Measurements from ENCODE around the gene WRAP73. TPM values are rescaled to one million over a fixed set of nuclear protein-coding genes. Genes with fewer than 3 reads are reported as not detected.

Gene WRAP73
- total RNA-seq, 1 experiment from 2014 or later, result 14.9 TPM

DNA sequence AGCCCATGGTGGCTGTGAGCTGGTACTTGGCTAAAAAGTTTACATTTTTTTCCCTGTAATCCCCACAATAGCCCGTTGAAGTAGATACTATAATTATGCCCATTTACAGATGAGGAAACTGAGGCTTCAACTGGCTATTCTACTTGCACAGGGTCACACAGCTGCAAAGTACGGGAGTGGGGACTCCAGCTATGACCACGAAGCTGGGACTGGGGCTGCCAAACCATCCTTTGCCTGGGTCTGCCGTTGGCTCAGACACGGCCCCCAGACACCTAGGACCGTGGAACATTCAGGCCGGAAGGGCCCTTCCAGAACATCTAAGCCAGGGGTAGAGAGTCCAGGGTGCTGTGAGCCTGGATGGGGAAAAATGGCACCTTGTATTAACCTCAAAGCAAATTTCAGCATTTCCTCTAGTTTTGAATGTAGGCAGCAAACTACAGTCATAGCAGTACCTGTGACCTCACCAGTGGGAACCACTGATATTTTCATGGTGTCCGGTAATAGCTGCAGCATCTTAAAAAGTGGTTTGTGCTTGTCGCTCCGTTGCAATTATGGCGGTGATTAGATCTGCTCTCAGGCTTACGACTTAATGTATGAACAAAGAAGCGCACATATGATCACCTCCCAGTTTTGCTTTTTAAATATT is 6.7 kb upstream of the WRAP73 start:
- Mint-ChIP-seq H3K27me3 (ENCODE audit: unreplicated experiment) (peaks cover 58% of the 10 kb centered on the region), H3K4me1 (ENCODE audit: low read depth, unreplicated experiment) (no peaks in the 10 kb centered on the region), H3K27ac (ENCODE audit: unreplicated experiment) (no peak overlapping the region), H3K9me3 (ENCODE audit: low read depth, unreplicated experiment) (no peaks in the 10 kb centered on the region), H3K36me3 (ENCODE audit: insufficient read depth, unreplicated experiment) (no peaks in the 10 kb centered on the region), H3K4me3 (ENCODE audit: low read depth, unreplicated experiment) (no peak overlapping the region)
- DNase-seq, result no peak
- BruUV-seq (replicated peaks), result no TSS peak
- intact Hi-C loops (cut with micrococcal nuclease; ENCODE audit: unreplicated experiment), result loop anchor here (10.0 kb wide), 1 partner anchor 68 kb away; no protein-coding TSS in a partner anchor
- CTCF ChIA-PET, result no interaction called here
- no peak for TF ChIP-seq CTCF (IDR thresholded peaks at IDR 0.05; ENCODE audit: unreplicated experiment)

DNA sequence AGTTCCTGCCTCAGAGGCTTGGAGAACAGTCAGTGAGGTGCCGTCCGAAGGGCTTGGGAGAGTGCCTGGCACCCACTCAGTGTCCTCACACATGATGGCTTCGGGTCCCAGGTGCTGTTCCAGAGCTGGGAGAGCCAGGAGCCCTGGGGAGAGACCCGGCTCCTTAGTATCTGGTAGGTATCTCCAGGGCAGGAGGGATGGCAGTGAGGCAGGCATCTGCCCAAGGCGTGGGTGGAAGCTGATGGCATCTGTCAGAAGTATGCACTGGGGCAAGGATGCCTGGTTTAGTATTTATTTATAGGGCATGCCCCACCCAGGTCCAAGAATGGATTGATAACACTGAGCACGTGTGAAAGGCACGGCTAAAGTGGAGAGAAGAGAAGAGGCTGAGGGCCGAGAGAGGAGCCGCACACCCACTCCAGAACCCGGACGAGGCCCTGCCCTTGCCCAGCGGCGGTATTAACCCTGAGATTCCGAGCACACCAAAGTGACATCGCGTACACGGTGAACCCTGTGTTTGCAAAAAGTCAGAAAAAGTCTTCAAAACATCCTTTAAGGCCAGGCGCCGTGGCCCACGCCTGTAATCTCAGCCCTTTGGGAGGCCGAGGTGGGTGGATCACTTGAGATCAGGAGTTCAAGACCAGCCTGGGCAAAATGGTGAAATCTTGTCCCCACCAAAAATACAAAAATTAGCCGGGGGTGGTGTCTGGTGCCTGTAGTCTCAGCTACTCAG is 4.8 kb upstream of the WRAP73 start:
- no peak for TF ChIP-seq CTCF (IDR thresholded peaks at IDR 0.05; ENCODE audit: unreplicated experiment)
- peaks cover 69% of the 10 kb centered on the region for H3K27me3 Mint-ChIP-seq (ENCODE audit: unreplicated experiment)
- H3K4me1 Mint-ChIP-seq (ENCODE audit: low read depth, unreplicated experiment), result no peaks in the 10 kb centered on the region
- no peak overlapping the region for H3K27ac Mint-ChIP-seq (ENCODE audit: unreplicated experiment)
- no peak for DNase-seq
- H3K36me3 Mint-ChIP-seq (ENCODE audit: insufficient read depth, unreplicated experiment), result peaks cover 4% of the 10 kb centered on the region
- H3K4me3 Mint-ChIP-seq (ENCODE audit: low read depth, unreplicated experiment), result no peak overlapping the region
- BruUV-seq (replicated peaks), result no TSS peak
- CTCF ChIA-PET, result no interaction called here
- intact Hi-C loops (cut with micrococcal nuclease; ENCODE audit: unreplicated experiment), result loop anchor here (10.0 kb wide), 1 partner anchor 70 kb away; no protein-coding TSS in a partner anchor
- H3K9me3 Mint-ChIP-seq (ENCODE audit: low read depth, unreplicated experiment), result no peaks in the 10 kb centered on the region

- Mint-ChIP-seq H3K27me3 (ENCODE audit: unreplicated experiment) (peaks cover 63% of the 10 kb centered on the region), H3K4me1 (ENCODE audit: low read depth, unreplicated experiment) (no peaks in the 10 kb centered on the region), H3K36me3 (ENCODE audit: insufficient read depth, unreplicated experiment) (peaks cover 10% of the 10 kb centered on the region), H3K27ac (ENCODE audit: unreplicated experiment) (no peak overlapping the region), H3K9me3 (ENCODE audit: low read depth, unreplicated experiment) (no peaks in the 10 kb centered on the region), H3K4me3 (ENCODE audit: low read depth, unreplicated experiment) (peak overlapping the region; percentile 37)
- intact Hi-C loops (cut with micrococcal nuclease; ENCODE audit: unreplicated experiment), result loop anchor here (10.0 kb wide), 1 partner anchor 72 kb away; no protein-coding TSS in a partner anchor
- DNase-seq, result no peak
- no peak for TF ChIP-seq CTCF (IDR thresholded peaks at IDR 0.05; ENCODE audit: unreplicated experiment)
- CTCF ChIA-PET, result no interaction called here
- BruUV-seq (replicated peaks), result no TSS peak
These were observed 3.3 kb upstream of the WRAP73 start for GRCh38 chr1:3653286-3653618.

DNA sequence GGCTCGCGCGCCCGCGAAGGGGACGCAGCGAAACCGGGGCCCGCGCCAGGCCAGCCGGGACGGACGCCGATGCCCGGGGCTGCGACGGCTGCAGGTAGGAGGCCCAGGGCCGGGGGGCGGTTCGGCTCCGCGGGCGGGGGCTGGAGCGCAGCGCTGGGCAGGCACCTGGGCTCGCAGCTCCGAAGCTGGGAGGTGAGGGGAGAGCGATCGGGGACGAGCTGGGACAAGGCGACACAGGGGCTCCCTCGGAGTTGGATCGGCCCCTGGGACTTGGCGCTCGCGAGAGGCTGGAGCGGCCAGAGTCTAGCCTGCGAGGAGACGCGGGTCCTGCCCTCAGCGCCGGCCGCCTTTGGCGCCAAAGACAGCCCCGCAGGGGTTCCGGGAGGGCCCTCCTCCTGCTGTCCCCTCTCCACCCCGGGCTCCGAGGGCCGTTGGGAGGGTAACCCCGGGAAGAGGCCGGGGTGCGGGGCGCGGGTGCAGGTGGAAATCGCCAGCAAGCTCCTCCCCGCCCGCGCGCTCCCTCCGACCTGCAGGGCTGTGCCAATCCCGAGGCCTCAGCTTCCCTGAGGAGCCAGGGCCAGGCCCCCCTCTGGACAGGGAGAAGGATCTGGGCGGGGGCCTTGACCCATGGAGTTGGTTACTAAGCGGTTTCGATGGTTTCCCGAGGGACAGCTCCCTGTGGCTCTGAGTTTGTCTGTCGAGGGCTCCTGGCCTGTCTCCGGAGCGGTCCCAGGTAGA is 2.8 kb upstream of the WRAP73 start:
- intact Hi-C loops (cut with micrococcal nuclease; ENCODE audit: unreplicated experiment), result loop anchor here (10.0 kb wide), 1 partner anchor 72 kb away; no protein-coding TSS in a partner anchor
- Mint-ChIP-seq H3K27ac (ENCODE audit: unreplicated experiment) (no peak overlapping the region), H3K4me3 (ENCODE audit: low read depth, unreplicated experiment) (peak overlapping the region; percentile 37), H3K9me3 (ENCODE audit: low read depth, unreplicated experiment) (no peaks in the 10 kb centered on the region), H3K36me3 (ENCODE audit: insufficient read depth, unreplicated experiment) (peaks cover 10% of the 10 kb centered on the region), H3K27me3 (ENCODE audit: unreplicated experiment) (peaks cover 57% of the 10 kb centered on the region), H3K4me1 (ENCODE audit: low read depth, unreplicated experiment) (no peaks in the 10 kb centered on the region)
- BruUV-seq (replicated peaks), result no TSS peak
- no peak for TF ChIP-seq CTCF (IDR thresholded peaks at IDR 0.05; ENCODE audit: unreplicated experiment)
- no peak for DNase-seq
- CTCF ChIA-PET, result no interaction called here
